Endothelial cell of umbilical vein (primary cell): ENCODE results near the gene PKHD1. TPM values are rescaled to one million over a fixed set of nuclear protein-coding genes. Genes with fewer than 3 reads are reported as not detected.

Experiments used
- BruUV-seq: library from RNA; stranded (reverse); fragments of 400-500 nt; replicated peaks from 2 replicates; lab custom pipeline; 2021; lab: Mats Ljungman, UMichigan
- CTCF ChIA-PET: fragments of 300-600, 350-600 bp; sonication (Branson Sonifier 250); formaldehyde crosslinking; loops from one replicate; lab custom pipeline; 2021; ENCODE audit warnings: antibody characterized with exemption, inconsistent platforms; lab: Charles Lee
- POLR2A ChIA-PET: fragments of 300-600, 350-600 bp; sonication (Branson Sonifier 250); formaldehyde crosslinking; loops from one replicate; lab custom pipeline; 2021; ENCODE audit warnings: antibody characterized with exemption, inconsistent platforms; lab: Charles Lee
- DNase-seq: peaks from one replicate; pipeline ENCODE4 v3.0.0-alpha.2; 2011; ENCODE audit warnings: low read depth, low spot score
- FAIRE-seq: peaks from 2 replicates; lab custom pipeline; 2011; peaks lifted over from hg19 to GRCh38; lab: Jason Lieb, UNC
- H2AFZ ChIP-seq: 2 replicates; pipeline ENCODE4 v1.6.0; 2012; ENCODE audit warnings: low read depth, low read length, control low read depth, inconsistent platforms
- H3K27ac ChIP-seq: 2 replicates; pipeline ENCODE4 v1.5.1; 2011; ENCODE audit warnings: low read depth, mild to moderate bottlenecking, control low read depth, low read length, moderate library complexity; ENCODE audit not compliant: insufficient read depth
- H3K27me3 ChIP-seq, 2 experiments: 2 replicates each; pipeline versions ENCODE4 v1.6.0 to v1.6.1; 2011; ENCODE audit warnings: low read length in 2 of 2, mixed read lengths in 1 of 2; ENCODE audit not compliant: control insufficient read depth in 2 of 2, insufficient read depth in 2 of 2
- H3K36me3 ChIP-seq, 2 experiments: 2 replicates in 1 of 2; 3 replicates in 1 of 2; pipeline ENCODE4 v1.5.1; 2011; ENCODE audit warnings: low read length in 2 of 2, mild to moderate bottlenecking in 1 of 2, moderate library complexity in 1 of 2; ENCODE audit not compliant: control insufficient read depth in 2 of 2, insufficient read depth in 2 of 2; ENCODE audit errors: extremely low read depth in 1 of 2
- H3K4me1 ChIP-seq: 3 replicates; pipeline ENCODE4 v1.5.1; 2011; ENCODE audit warnings: mild to moderate bottlenecking, low read length; ENCODE audit not compliant: control insufficient read depth, insufficient read depth; ENCODE audit errors: extremely low read depth
- H3K4me2 ChIP-seq: 2 replicates; pipeline ENCODE4 v1.6.1; 2011; ENCODE audit warnings: low read length, control low read depth, mixed read lengths; ENCODE audit not compliant: insufficient read depth
- H3K4me3 ChIP-seq, 3 experiments: fragments of 200-600 bp in 1 of 3; sonication (generic), shearing (Covaris generic) in 1 of 3; replicated peaks in 1 of 3; 2 replicates each; pipeline ENCODE4 v1.5.1; 2011 to 2016; ENCODE audit warnings: control low read depth in 3 of 3, low read length in 3 of 3, mild to moderate bottlenecking in 2 of 3, inconsistent platforms in 1 of 3, low read depth in 1 of 3, moderate library complexity in 1 of 3; ENCODE audit not compliant: insufficient read depth in 1 of 3
- H3K79me2 ChIP-seq: 2 replicates; pipeline ENCODE4 v1.6.0; 2012; ENCODE audit warnings: low read length, inconsistent platforms; ENCODE audit not compliant: control insufficient read depth, insufficient read depth
- H3K9ac ChIP-seq: replicated peaks from 2 replicates; pipeline ENCODE3; 2011; ENCODE audit warnings: low read length, control low read depth; ENCODE audit not compliant: insufficient read depth; ENCODE audit errors: extremely low read depth
- H3K9me1 ChIP-seq: replicated peaks from 3 replicates; pipeline ENCODE4 v1.6.0; 2011; ENCODE audit warnings: mild to moderate bottlenecking, low read length; ENCODE audit not compliant: control insufficient read depth, insufficient read depth; ENCODE audit errors: extremely low read depth
- H3K9me3 ChIP-seq: replicated peaks from 2 replicates; pipeline ENCODE4 v1.5.1; 2012; ENCODE audit warnings: low read length, inconsistent platforms; ENCODE audit not compliant: control insufficient read depth, insufficient read depth
- H4K20me1 ChIP-seq: replicated peaks from 2 replicates; pipeline ENCODE3; 2011; ENCODE audit warnings: mild to moderate bottlenecking, low read length; ENCODE audit not compliant: control insufficient read depth, insufficient read depth; ENCODE audit errors: extremely low read depth
- EZH2 ChIP-seq: IDR thresholded peaks from 2 replicates; pipeline ENCODE4 v1.6.1; 2012; ENCODE audit warnings: borderline replicate concordance, low read depth, mild to moderate bottlenecking, moderate library complexity, low read length, inconsistent platforms; ENCODE audit not compliant: severe bottlenecking
- FOS ChIP-seq: IDR thresholded peaks from 2 replicates; pipeline ENCODE4 v1.6.1; 2011; ENCODE audit warnings: mild to moderate bottlenecking, low read length, moderate library complexity, borderline replicate concordance; ENCODE audit not compliant: insufficient read depth
- GATA2 ChIP-seq: IDR thresholded peaks from 2 replicates; pipeline ENCODE4 v1.7.0; 2011; ENCODE audit warnings: low read depth, mild to moderate bottlenecking, moderate library complexity, mixed read lengths, low read length; ENCODE audit not compliant: insufficient read length, insufficient read depth
- JUN ChIP-seq: IDR thresholded peaks from 2 replicates; pipeline ENCODE4 v1.6.1; 2011; ENCODE audit warnings: borderline replicate concordance, low read depth; ENCODE audit not compliant: insufficient read length, insufficient read depth
- MYC ChIP-seq: IDR thresholded peaks from one replicate; pipeline ENCODE4 v1.6.1; 2011; ENCODE audit warnings: mild to moderate bottlenecking, low read depth, low read length
- POLR2A ChIP-seq: IDR thresholded peaks from 2 replicates; pipeline ENCODE4 v1.6.1; 2012; ENCODE audit warnings: low read depth, mild to moderate bottlenecking, control low read depth, low read length
- POLR2AphosphoS5 ChIP-seq: IDR thresholded peaks from 2 replicates; pipeline ENCODE4 v1.6.1; 2012; ENCODE audit warnings: low read depth, mild to moderate bottlenecking, control low read depth, low read length, moderate library complexity; ENCODE audit not compliant: insufficient read depth
- dilution Hi-C: fragments of 300-500 bp; cut with MboI; formaldehyde crosslinking; loops from one replicate; pipeline ENCODE4 v1.15.0; 2019; ENCODE audit warnings: low sequenced_read_pairs; ENCODE audit not compliant: extremely low pct_ligation_motif_present
- intact Hi-C: fragments of 100-400 bp; cut with micrococcal nuclease; formaldehyde crosslinking; loops from one replicate; pipeline ENCODE4 v1.10.0; 2022
- polyA plus RNA-seq, 4 experiments: library from polyadenylated mRNA; depleted of rRNA in 3 of 4; stranded (reverse) in 3 of 4; unstranded in 1 of 4; fragments of >200 nt; gene quantifications; 2 replicates each; pipeline versions ENCODE4 v1.2.1 to v1.2.3, GENCODE V29; 2011 to 2012; ENCODE audit warnings: missing spikeins in 1 of 4
- total RNA-seq: library from RNA; stranded (reverse); gene quantifications from 2 replicates; pipeline ENCODE4 v1.2.3, GENCODE V29; 2021
- TF ChIP-seq, protein P1 (sequence below): IDR thresholded peaks from 2 replicates; pipeline ENCODE4 v1.6.1; 2011; ENCODE audit not compliant: insufficient read depth, insufficient read length
- TF ChIP-seq, protein P2 (sequence below), 2 donors: IDR thresholded peaks; 1 replicate in 1 of 2; 2 replicates in 1 of 2; pipeline ENCODE4 v1.5.1; 2011; ENCODE audit warnings: low read length in 2 of 2, mild to moderate bottlenecking in 2 of 2, moderate library complexity in 2 of 2, control low read depth in 1 of 2, inconsistent platforms in 1 of 2, low read depth in 1 of 2; ENCODE audit not compliant: insufficient read depth in 1 of 2; ENCODE audit errors: extremely low read depth in 1 of 2

The PKHD1 gene
- total and polyA plus RNA-seq, 2 donors (not counting 3 experiments of a cell fraction or from before 2014, with no cell fraction given) = not detected

DNA sequence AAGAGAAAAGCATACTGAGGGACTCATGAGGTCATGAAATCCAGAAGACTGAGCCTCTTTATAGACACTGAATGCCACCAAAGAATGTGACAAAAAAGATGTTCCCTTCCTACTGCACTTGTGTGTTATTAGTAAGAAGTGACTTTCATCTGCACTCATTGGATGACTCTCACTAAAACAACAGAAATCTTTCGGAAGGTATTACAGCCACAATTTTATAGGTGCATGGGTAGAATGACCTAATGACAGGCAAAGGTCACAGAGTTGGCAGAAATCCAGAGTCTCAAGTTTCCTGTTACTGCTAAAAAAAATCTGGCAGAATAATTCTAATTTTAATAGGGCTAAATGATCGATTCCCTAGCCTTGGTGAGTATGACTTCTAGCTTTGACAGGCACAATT is 13.3 kb downstream of the PKHD1 start:
- Histone ChIP-seq H3K27me3 (no peaks in the 10 kb centered on the region), H3K9me3 (no peaks in the 10 kb centered on the region), H3K4me1 (no peaks in the 10 kb centered on the region), H3K36me3 (no peaks in the 10 kb centered on the region), H3K4me3 (no peak overlapping the region), H3K4me2 (no peak overlapping the region), H3K9me1 (no peaks in the 10 kb centered on the region), H3K79me2 (no peaks in the 10 kb centered on the region), H3K27ac (no peak overlapping the region), H2AFZ (no peak overlapping the region), H3K9ac (no peak overlapping the region), H4K20me1 (no peaks in the 10 kb centered on the region)
- no peak for FAIRE-seq
- BruUV-seq = no TSS peak
- DNase-seq = no peak
- intact Hi-C loops = no loop called here
- TF ChIP-seq, protein P1, sequence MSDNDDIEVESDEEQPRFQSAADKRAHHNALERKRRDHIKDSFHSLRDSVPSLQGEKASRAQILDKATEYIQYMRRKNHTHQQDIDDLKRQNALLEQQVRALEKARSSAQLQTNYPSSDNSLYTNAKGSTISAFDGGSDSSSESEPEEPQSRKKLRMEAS = no peak
- TF ChIP-seq, protein P2, sequence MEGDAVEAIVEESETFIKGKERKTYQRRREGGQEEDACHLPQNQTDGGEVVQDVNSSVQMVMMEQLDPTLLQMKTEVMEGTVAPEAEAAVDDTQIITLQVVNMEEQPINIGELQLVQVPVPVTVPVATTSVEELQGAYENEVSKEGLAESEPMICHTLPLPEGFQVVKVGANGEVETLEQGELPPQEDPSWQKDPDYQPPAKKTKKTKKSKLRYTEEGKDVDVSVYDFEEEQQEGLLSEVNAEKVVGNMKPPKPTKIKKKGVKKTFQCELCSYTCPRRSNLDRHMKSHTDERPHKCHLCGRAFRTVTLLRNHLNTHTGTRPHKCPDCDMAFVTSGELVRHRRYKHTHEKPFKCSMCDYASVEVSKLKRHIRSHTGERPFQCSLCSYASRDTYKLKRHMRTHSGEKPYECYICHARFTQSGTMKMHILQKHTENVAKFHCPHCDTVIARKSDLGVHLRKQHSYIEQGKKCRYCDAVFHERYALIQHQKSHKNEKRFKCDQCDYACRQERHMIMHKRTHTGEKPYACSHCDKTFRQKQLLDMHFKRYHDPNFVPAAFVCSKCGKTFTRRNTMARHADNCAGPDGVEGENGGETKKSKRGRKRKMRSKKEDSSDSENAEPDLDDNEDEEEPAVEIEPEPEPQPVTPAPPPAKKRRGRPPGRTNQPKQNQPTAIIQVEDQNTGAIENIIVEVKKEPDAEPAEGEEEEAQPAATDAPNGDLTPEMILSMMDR (IDR thresholded peaks at IDR 0.05; ENCODE audit: extremely low read depth in 1 of 2, insufficient read depth in 1 of 2, low read depth in 1 of 2, low read length in 2 of 2) = no peak
- TF ChIP-seq MYC (no peak), EZH2 (no peak), GATA2 (no peak), FOS (no peak), JUN (no peak), POLR2AphosphoS5 (no peak), POLR2A (no peak)
- CTCF ChIA-PET = no interaction called here
- POLR2A ChIA-PET = no interaction called here
- dilution Hi-C loops = no loop called here
